Liver (tissue), 9 donors: ENCODE data around the gene ENTPD6. TPM values are rescaled to one million over a fixed set of nuclear protein-coding genes. Genes with fewer than 3 reads are reported as not detected.

ENCODE experiments used
- DNase-seq: peaks from one replicate; pipeline ENCODE4 v3.0.0-alpha.2; 2017; ENCODE audit warnings: low spot score
- H3K27ac ChIP-seq, 2 donors: one replicate each; pipeline ENCODE4 v1.7.0; 2013; ENCODE audit warnings: inconsistent platforms in 2 of 2, low read length in 2 of 2, control low read depth in 1 of 2, low read depth in 1 of 2, mild to moderate bottlenecking in 1 of 2
- H3K27me3 ChIP-seq, 4 donors: one replicate each; pipeline versions ENCODE4 v1.6.1 to v1.7.0; 2013; ENCODE audit warnings: low read length in 3 of 4, inconsistent platforms in 1 of 4, mild to moderate bottlenecking in 1 of 4, moderate library complexity in 1 of 4; ENCODE audit not compliant: control insufficient read depth in 4 of 4, insufficient read depth in 4 of 4
- H3K36me3 ChIP-seq, 4 donors: one replicate each; pipeline versions ENCODE4 v1.6.1 to v1.7.0; 2013; ENCODE audit warnings: low read length in 3 of 4, mild to moderate bottlenecking in 3 of 4, low read depth in 1 of 4, moderate library complexity in 1 of 4; ENCODE audit not compliant: control insufficient read depth in 4 of 4, insufficient read depth in 3 of 4
- H3K4me1 ChIP-seq, 4 donors: one replicate each; pipeline versions ENCODE4 v1.6.1 to v1.7.0; 2013; ENCODE audit warnings: low read length in 3 of 4, mild to moderate bottlenecking in 3 of 4, moderate library complexity in 1 of 4; ENCODE audit not compliant: control insufficient read depth in 4 of 4, insufficient read depth in 4 of 4
- H3K4me3 ChIP-seq, 3 donors: one replicate each; pipeline versions ENCODE4 v1.6.1 to v1.7.0; 2013; ENCODE audit warnings: low read length in 3 of 3, control low read depth in 1 of 3, low read depth in 1 of 3, mild to moderate bottlenecking in 1 of 3
- H3K9ac ChIP-seq, 2 donors: one replicate each; pipeline ENCODE4 v1.7.0; 2013; ENCODE audit warnings: low read length in 2 of 2, mild to moderate bottlenecking in 2 of 2, moderate library complexity in 2 of 2, control low read depth in 1 of 2, low read depth in 1 of 2
- H3K9me3 ChIP-seq, 4 donors: one replicate each; pipeline versions ENCODE4 v1.6.1 to v1.7.0; 2013; ENCODE audit warnings: low read length in 3 of 4; ENCODE audit not compliant: control insufficient read depth in 4 of 4
- ATF3 ChIP-seq: IDR thresholded peaks from 2 replicates; pipeline ENCODE4 v1.6.1; 2016; ENCODE audit warnings: antibody characterized with exemption
- EGR1 ChIP-seq, 2 donors: IDR thresholded peaks; 2 replicates each; pipeline ENCODE4 v1.6.1; 2016 to 2018; ENCODE audit warnings: antibody characterized with exemption in 2 of 2, low read depth in 2 of 2
- FOXA2 ChIP-seq: IDR thresholded peaks from 2 replicates; pipeline ENCODE4 v1.6.1; 2016; ENCODE audit warnings: antibody characterized with exemption
- GABPA ChIP-seq, 2 donors: IDR thresholded peaks in 1 of 2; conservative IDR thresholded peaks in 1 of 2; 2 replicates each; pipeline ENCODE4 v1.6.1; 2016; ENCODE audit warnings: antibody characterized with exemption in 2 of 2, mild to moderate bottlenecking in 1 of 2, moderate library complexity in 1 of 2
- HNF4G ChIP-seq: IDR thresholded peaks from 2 replicates; pipeline ENCODE4 v1.6.1; 2016; ENCODE audit warnings: antibody characterized with exemption
- NR2F2 ChIP-seq: IDR thresholded peaks from 2 replicates; pipeline ENCODE4 v1.6.1; 2016; ENCODE audit warnings: antibody characterized with exemption
- RAD21 ChIP-seq, 2 donors: IDR thresholded peaks; 2 replicates each; pipeline ENCODE4 v1.6.1; 2016; ENCODE audit warnings: antibody characterized with exemption in 2 of 2, mild to moderate bottlenecking in 2 of 2
- REST ChIP-seq: IDR thresholded peaks from 2 replicates; pipeline ENCODE4 v1.6.1; 2016; ENCODE audit warnings: antibody characterized with exemption, mild to moderate bottlenecking
- RXRA ChIP-seq, 2 donors: IDR thresholded peaks; 2 replicates each; pipeline ENCODE4 v1.6.1; 2017 to 2018; ENCODE audit warnings: antibody characterized with exemption in 2 of 2, mild to moderate bottlenecking in 1 of 2
- SP1 ChIP-seq: IDR thresholded peaks from 2 replicates; pipeline ENCODE4 v1.6.1; 2018; ENCODE audit warnings: antibody characterized with exemption, mild to moderate bottlenecking
- TAF1 ChIP-seq: conservative IDR thresholded peaks from 2 replicates; pipeline ENCODE4 v1.6.1; 2016; ENCODE audit warnings: antibody characterized with exemption, mild to moderate bottlenecking
- YY1 ChIP-seq: IDR thresholded peaks from 2 replicates; pipeline ENCODE4 v1.6.1; 2016; ENCODE audit warnings: antibody characterized with exemption, mild to moderate bottlenecking
- ZBTB33 ChIP-seq: IDR thresholded peaks from 2 replicates; pipeline ENCODE4 v1.6.1; 2016; ENCODE audit warnings: antibody characterized with exemption
- WGBS: extraction: QIAGEN DNeasy Blood & Tissue Kit; methylation state at CpG from one replicate; pipeline ENCODE4 v1.1.7; 2013; 5-methylcytosine and 5-hydroxymethylcytosine counted together
- polyA plus RNA-seq, 2 donors: library from polyadenylated mRNA; stranded (reverse) in 1 of 2; unstranded in 1 of 2; fragments of 200-250 nt in 1 of 2; fragments of >200 nt in 1 of 2; fragmentation: Nextera tagmentation in 1 of 2; extraction: Ambion mirVana in 1 of 2; gene quantifications; one replicate each; pipeline versions ENCODE4 v1.2.1 to v1.2.3, GENCODE V29; 2013 to 2015
- total RNA-seq, 2 donors: library from RNA; depleted of rRNA; stranded (reverse); fragments of >200 nt; gene quantifications; one replicate each; pipeline ENCODE4 v1.2.3, GENCODE V29; 2014
- donor health status: healthy.
- donor health status: healthy.
- donor health status: healthy.
- donor health status: healthy.
- donor health status: healthy.

ENTPD6 gene
- total and polyA plus RNA-seq, 4 donors = 14.9 to 29.9 (median 24.4) TPM

DNA sequence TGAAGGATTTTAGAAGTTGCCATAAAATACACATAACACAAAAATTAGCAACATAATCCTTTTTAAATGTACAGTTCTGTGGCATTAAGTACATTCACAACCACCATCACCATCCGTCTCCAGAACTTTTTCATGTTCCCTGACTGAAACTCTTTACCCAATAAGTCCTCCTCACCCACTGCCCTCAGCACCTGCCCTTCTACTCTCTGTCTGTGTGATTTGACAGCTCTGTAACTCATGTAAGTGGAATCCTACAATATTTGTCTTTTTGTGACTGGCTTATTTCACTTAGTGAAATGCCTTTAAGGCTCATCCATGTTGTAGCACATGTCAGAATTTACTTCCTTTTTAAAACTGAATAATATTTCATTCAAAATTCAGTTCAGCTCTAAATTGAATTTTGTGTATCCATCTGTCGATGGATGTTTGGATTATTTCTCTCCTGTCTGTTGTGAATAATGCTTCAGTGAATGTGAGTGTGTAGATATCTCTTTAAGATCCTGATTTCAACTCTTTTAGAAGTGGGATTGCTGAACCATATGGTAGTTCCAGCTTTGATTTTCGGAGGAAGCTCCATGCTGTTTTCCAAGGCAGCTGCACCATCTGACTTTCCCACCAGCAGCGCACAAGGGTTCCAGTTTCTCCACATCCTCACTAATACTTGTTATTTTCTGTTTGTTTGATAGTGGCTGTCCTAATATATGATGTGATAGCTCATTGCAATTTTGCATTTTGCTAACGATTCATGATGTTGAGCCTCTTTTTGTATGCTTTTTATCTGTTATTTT is 4.2 kb downstream of the ENTPD6 start:
- Histone ChIP-seq H3K4me3 (no peak overlapping the region), H3K4me1 (peaks cover 3 to 18% (median 9%) of the 10 kb centered on the region in 4 donors), H3K27ac (no peak overlapping the region), H3K9me3 (no peaks in the 10 kb centered on the region), H3K36me3 (no peaks in the 10 kb centered on the region), H3K27me3 (no peaks in the 10 kb centered on the region), H3K9ac (no peak overlapping the region)
- no peak for DNase-seq
- 89% methylated on average over 5 of the region's 5 CpGs for WGBS
- no peak for TF ChIP-seq YY1

- WGBS = 89% methylated on average over 2 of the region's 2 CpGs
Measured at GRCh38 chr20:25203089-25203488, 7.6 kb downstream of the ENTPD6 start.

DNA sequence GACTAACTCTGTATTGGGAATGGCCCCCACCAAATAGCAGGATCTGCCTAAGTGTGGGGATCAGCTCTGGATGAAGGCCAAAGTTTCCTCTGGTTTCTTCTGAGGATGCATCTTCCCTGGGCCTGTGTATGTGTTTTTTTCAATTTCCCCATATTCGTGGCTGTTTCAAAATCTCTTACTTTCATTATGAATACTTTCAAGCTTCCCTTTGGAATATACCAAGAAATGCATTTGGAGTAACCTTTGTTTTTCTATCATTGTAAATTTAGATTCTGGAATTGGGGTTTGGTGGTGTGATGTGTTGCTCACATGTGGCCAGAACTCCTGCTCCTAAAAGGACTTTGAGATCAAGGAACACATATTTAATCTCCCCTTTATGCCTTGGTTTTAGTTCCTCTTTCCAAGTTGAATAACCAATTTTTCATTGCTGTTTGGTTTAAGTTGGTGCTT is 8.4 kb downstream of the ENTPD6 start:
- Histone ChIP-seq H3K4me1 (peaks cover 0 to 8% (median 1%) of the 10 kb centered on the region in 4 donors), H3K27ac (no peak overlapping the region), H3K4me3 (no peak overlapping the region), H3K9me3 (no peaks in the 10 kb centered on the region), H3K9ac (no peak overlapping the region), H3K27me3 (no peaks in the 10 kb centered on the region), H3K36me3 (no peaks in the 10 kb centered on the region)
- DNase-seq = no peak
- WGBS = 74% methylated on average over 1 of the region's 1 CpG
- no peak for TF ChIP-seq TAF1
- no peak for TF ChIP-seq GABPA (IDR thresholded peaks at IDR 0.05 in 1 of 2, conservative IDR thresholded peaks at IDR 0.05 in 1 of 2)
- no peak for TF ChIP-seq SP1
- TF ChIP-seq YY1 = no peak
- TF ChIP-seq EGR1 (IDR thresholded peaks at IDR 0.05; ENCODE audit: low read depth in 2 of 2) = no peak
- TF ChIP-seq ZBTB33 = no peak
- no peak for TF ChIP-seq NR2F2
- no peak for TF ChIP-seq HNF4G
- no peak for TF ChIP-seq FOXA2
- TF ChIP-seq REST = no peak

More at GRCh38 chr20:25203089-25203488, 7.6 kb downstream of the ENTPD6 start:
- no peak for DNase-seq
- Histone ChIP-seq H3K4me1 (peaks cover 0 to 8% (median 2%) of the 10 kb centered on the region in 4 donors), H3K9me3 (no peaks in the 10 kb centered on the region), H3K36me3 (no peaks in the 10 kb centered on the region), H3K27me3 (no peaks in the 10 kb centered on the region), H3K4me3 (no peak overlapping the region), H3K9ac (no peak overlapping the region), H3K27ac (no peak overlapping the region)
- no peak for TF ChIP-seq RXRA (IDR thresholded peaks at IDR 0.05)
- TF ChIP-seq REST = no peak
- no peak for TF ChIP-seq ATF3
- TF ChIP-seq RAD21 (IDR thresholded peaks at IDR 0.05) = no peak
- no peak for TF ChIP-seq SP1
